ENCODE results near the gene OR2C3. TPM values are rescaled to one million over a fixed set of nuclear protein-coding genes. Genes with fewer than 3 reads are reported as not detected.
A peak's percentile ranks its signal among the peaks of the same experiment; 100 is the strongest.

Gene OR2C3
- polyA plus RNA-seq, 3 donors: 0.01 TPM; not detected in 2

DNA sequence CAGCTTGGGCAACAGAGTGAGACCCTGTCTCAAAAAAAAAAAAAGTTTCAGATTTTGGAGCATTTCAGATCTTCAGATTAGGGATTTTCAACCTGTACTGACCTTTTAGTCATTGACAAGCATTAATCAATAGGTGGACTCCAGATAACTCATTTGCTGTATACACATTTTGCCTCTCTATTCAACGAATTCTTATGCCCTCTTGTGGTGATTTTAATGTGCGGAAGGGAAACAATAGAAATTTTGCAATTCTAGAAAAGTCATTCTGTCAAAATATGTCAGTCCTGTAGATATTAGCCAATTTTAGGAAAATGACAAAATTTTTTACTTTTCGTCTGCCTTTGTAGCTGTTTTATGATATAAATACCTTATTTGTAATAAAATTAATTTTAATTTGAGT lies 40.3 kb upstream of the OR2C3 start:
- peak; percentile 3 to 50 (median 17) for DNase-seq
- Histone ChIP-seq H3K36me3 (replicated peaks in 1 of 2; ENCODE audit: control insufficient read depth in 1 of 2, insufficient read depth in 2 of 2, low read length in 2 of 2) (no peaks in the 10 kb centered on the region), H3K4me2 (replicated peaks; ENCODE audit: extremely low read depth, low read length, poor library complexity, severe bottlenecking) (no peak overlapping the region), H3K27ac (ENCODE audit: low read depth in 1 of 2, low read length in 2 of 2) (no peak overlapping the region), H3K4me1 (ENCODE audit: control insufficient read depth in 1 of 2, insufficient read depth in 2 of 2, low read length in 2 of 2) (no peaks in the 10 kb centered on the region), H4K20me1 (ENCODE audit: insufficient read depth, low read length) (no peaks in the 10 kb centered on the region), H3K79me2 (ENCODE audit: insufficient read depth, low read length) (no peaks in the 10 kb centered on the region), H3K4me3 (replicated peaks in 1 of 3; ENCODE audit: low read depth in 2 of 3, low read length in 3 of 3) (no peak overlapping the region), H3K27me3 (ENCODE audit: control insufficient read depth in 2 of 2, insufficient read depth in 2 of 2, low read length in 2 of 2) (no peaks in the 10 kb centered on the region), H3K9me3 (replicated peaks in 1 of 2; ENCODE audit: control insufficient read depth in 1 of 2, insufficient read depth in 1 of 2, low read length in 2 of 2) (no peaks in the 10 kb centered on the region), H2AFZ (ENCODE audit: insufficient read depth, low read depth, low read length, poor library complexity, severe bottlenecking) (no peak overlapping the region), H3K9ac (ENCODE audit: insufficient read depth, low read length, poor library complexity, severe bottlenecking) (no peak overlapping the region)
- Mint-ChIP-seq H3K4me3 (no peak overlapping the region), H3K4me1 (peaks cover 5% of the 10 kb centered on the region), H3K36me3 (no peaks in the 10 kb centered on the region), H3K27ac (no peak overlapping the region), H3K27me3 (ENCODE audit: low read depth in 3 of 3) (peaks cover 0 to 8% (median 2%) of the 10 kb centered on the region in 3 donors), H3K9me3 (peaks cover 0 to 3% (median 0%) of the 10 kb centered on the region in 7 donors)
- no CpG with 5 or more reads among the region's 3 CpGs for WGBS (ENCODE audit: insufficient coverage)
- intact Hi-C loops (cut with micrococcal nuclease): loop anchor here in 1 of 2 donors (2.0 to 10.0 kb wide), 2 partner anchors 204 to 372 kb away; no protein-coding TSS in a partner anchor
- TF ChIP-seq, protein P1, sequence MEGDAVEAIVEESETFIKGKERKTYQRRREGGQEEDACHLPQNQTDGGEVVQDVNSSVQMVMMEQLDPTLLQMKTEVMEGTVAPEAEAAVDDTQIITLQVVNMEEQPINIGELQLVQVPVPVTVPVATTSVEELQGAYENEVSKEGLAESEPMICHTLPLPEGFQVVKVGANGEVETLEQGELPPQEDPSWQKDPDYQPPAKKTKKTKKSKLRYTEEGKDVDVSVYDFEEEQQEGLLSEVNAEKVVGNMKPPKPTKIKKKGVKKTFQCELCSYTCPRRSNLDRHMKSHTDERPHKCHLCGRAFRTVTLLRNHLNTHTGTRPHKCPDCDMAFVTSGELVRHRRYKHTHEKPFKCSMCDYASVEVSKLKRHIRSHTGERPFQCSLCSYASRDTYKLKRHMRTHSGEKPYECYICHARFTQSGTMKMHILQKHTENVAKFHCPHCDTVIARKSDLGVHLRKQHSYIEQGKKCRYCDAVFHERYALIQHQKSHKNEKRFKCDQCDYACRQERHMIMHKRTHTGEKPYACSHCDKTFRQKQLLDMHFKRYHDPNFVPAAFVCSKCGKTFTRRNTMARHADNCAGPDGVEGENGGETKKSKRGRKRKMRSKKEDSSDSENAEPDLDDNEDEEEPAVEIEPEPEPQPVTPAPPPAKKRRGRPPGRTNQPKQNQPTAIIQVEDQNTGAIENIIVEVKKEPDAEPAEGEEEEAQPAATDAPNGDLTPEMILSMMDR (IDR thresholded peaks at IDR 0.05): peak; percentile 70

GRCh38 chr1:247574664-247575063 lies 38.4 kb upstream of the OR2C3 start:
- H2AFZ ChIP-seq (ENCODE audit: insufficient read depth, low read depth, low read length, poor library complexity, severe bottlenecking): no peak overlapping the region
- intact Hi-C loops (cut with micrococcal nuclease): loop anchor here in 1 of 2 donors (10.0 kb wide), 1 partner anchor 370 kb away; no protein-coding TSS in a partner anchor
- H3K27me3 Mint-ChIP-seq (ENCODE audit: low read depth in 3 of 3): peaks cover 0 to 6% (median 2%) of the 10 kb centered on the region in 3 donors

More at GRCh38 chr1:247574664-247575063, 38.4 kb upstream of the OR2C3 start:
- Histone ChIP-seq H3K9ac (ENCODE audit: insufficient read depth, low read length, poor library complexity, severe bottlenecking) (no peak overlapping the region), H3K27me3 (ENCODE audit: control insufficient read depth in 2 of 2, insufficient read depth in 2 of 2, low read length in 2 of 2) (no peaks in the 10 kb centered on the region), H4K20me1 (ENCODE audit: insufficient read depth, low read length) (no peaks in the 10 kb centered on the region), H3K9me3 (replicated peaks in 1 of 2; ENCODE audit: control insufficient read depth in 1 of 2, insufficient read depth in 1 of 2, low read length in 2 of 2) (no peaks in the 10 kb centered on the region), H3K79me2 (ENCODE audit: insufficient read depth, low read length) (no peaks in the 10 kb centered on the region), H3K36me3 (replicated peaks in 1 of 2; ENCODE audit: control insufficient read depth in 1 of 2, insufficient read depth in 2 of 2, low read length in 2 of 2) (no peaks in the 10 kb centered on the region), H3K4me2 (replicated peaks; ENCODE audit: extremely low read depth, low read length, poor library complexity, severe bottlenecking) (no peak overlapping the region), H3K4me3 (replicated peaks in 1 of 3; ENCODE audit: low read depth in 2 of 3, low read length in 3 of 3) (no peak overlapping the region), H3K27ac (ENCODE audit: low read depth in 1 of 2, low read length in 2 of 2) (no peak overlapping the region), H3K4me1 (ENCODE audit: control insufficient read depth in 1 of 2, insufficient read depth in 2 of 2, low read length in 2 of 2) (no peaks in the 10 kb centered on the region)
- Mint-ChIP-seq H3K4me3 (no peak overlapping the region), H3K4me1 (peaks cover 5% of the 10 kb centered on the region), H3K36me3 (no peaks in the 10 kb centered on the region), H3K27ac (no peak overlapping the region), H3K9me3 (peaks cover 2 to 11% (median 7%) of the 10 kb centered on the region in 7 donors)
- TF ChIP-seq, protein P1 (IDR thresholded peaks at IDR 0.05): no peak
- DNase-seq: peak in 2 of 3 donors; percentile 8 to 48
